HG03439 (cell line): Measurements from ENCODE around the gene CLEC11A.
"Not testable (repeated sequence)": the region's sequence is repeated elsewhere in the genome, so short reads cannot be mapped to it uniquely, and the experiment has no call there.

Experiments
- ATAC-seq: cut with Tn5 transposase; IDR thresholded peaks from one replicate; pipeline ENCODE4 v1.9.1; 2021; ENCODE audit warnings: mild to moderate bottlenecking, moderate library complexity; ENCODE audit not compliant: unreplicated experiment

Gene CLEC11A

GRCh38 chr19:50753879-50754278 is 30.7 kb downstream of the CLEC11A start:
- ATAC-seq: no peak

GRCh38 chr19:50756244-50756643 is 33.1 kb downstream of the CLEC11A start:
- ATAC-seq: not testable (repeated sequence)

DNA sequence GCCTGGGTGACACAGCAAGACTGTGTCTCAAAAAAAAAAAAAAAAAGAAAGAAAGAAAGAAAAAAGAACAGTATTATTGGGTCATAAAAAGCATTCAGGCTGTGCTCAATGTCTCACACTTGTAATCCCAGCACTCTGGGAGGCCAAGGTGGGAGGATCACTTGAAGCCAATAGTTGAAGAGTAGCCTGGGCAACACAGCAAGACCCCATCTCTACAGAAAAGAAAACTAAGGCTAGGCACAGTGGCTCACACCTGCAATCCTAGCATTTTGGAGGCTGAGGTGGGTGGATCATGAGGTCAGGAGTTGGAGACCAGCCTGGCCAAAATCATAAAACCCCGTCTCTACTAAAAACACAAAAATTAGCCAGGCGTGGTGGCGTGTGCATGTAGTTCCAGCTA is 34.5 kb downstream of the CLEC11A start:
- ATAC-seq: not testable (repeated sequence)

GRCh38 chr19:50759076-50759475 is 35.9 kb downstream of the CLEC11A start:
- ATAC-seq: not testable (repeated sequence)

DNA sequence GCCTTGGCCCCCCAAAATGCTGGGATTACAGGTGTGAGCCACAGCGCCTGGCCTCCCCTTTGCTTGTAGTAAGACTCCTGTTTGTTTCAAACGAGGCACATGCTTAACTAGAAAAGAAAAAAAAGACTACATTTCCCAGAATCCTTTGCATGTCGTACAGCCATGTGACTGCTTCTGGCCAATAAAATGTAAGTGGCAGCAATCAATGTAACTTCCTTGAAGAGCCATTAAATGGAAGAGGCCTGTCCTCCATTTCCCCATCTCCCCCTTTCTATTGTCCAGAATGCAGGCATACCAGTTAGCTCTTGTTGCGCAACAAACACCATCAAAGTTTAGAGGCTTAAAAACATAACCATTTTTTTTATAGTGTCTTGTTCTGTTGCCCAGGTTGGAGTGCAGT is 36.7 kb downstream of the CLEC11A start:
- no peak for ATAC-seq

DNA sequence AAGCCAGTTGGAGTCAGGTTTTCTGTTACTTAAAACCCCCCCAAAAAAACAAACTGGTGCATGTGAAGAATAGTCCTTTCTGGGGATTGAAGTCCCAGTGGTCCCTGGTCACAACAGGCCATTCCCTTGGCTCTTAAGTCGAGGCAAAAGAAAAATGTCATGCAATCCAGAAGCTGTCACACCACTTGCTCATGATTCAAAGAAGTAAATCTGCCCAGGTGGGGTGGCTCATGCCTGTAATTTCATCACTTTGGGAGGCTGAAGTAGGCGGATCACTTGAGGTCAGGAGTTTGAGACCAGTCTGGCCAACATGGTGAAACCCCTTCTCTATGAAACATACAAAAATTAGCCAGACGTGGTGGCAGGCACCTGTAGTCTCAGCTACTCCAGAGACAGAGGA is 38.3 kb downstream of the CLEC11A start:
- not testable (repeated sequence) for ATAC-seq

- not testable (repeated sequence) for ATAC-seq
Measured at GRCh38 chr19:50763521-50763920, 40.4 kb downstream of the CLEC11A start.

- no peak for ATAC-seq
Measured at GRCh38 chr19:50764409-50764808, 41.2 kb downstream of the CLEC11A start.

- ATAC-seq: not testable (repeated sequence)
Measured at GRCh38 chr19:50766746-50767145, 43.6 kb downstream of the CLEC11A start.

GRCh38 chr19:50767263-50767662 is 44.1 kb downstream of the CLEC11A start:
- not testable (repeated sequence) for ATAC-seq

- ATAC-seq: no peak
Measured at GRCh38 chr19:50768277-50768676, 45.1 kb downstream of the CLEC11A start.

GRCh38 chr19:50770164-50770563 is 47.0 kb downstream of the CLEC11A start, which contains the start of gene GPR32:
GPR32 (plus strand) TSS chr19:50770464; CDS start chr19:50770601, 137 bp downstream.
- not testable (repeated sequence) for ATAC-seq

GRCh38 chr19:50770888-50771287 is 47.7 kb downstream of the CLEC11A start:
- no peak for ATAC-seq

DNA sequence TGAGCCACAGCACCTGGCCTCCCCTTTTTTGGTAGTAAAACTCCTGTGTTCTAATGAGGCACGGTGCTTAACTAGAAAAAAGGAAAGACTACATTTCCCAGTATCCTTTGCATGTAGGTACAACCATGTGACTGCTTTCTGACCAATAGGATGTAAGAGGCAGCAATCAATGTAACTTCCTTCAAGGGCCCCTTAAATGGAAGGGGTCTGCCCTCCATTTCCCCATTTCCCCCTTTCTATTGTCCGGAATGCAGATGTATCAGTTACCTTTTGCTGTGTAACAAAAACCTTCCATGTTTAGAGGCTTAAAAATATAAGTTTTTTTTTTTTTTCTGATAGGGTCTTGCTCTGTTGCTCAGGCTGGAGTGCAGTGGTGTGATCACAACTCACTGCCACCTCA is 49.3 kb downstream of the CLEC11A start:
- no peak for ATAC-seq

GRCh38 chr19:50772912-50773311 is 49.7 kb downstream of the CLEC11A start:
- ATAC-seq: not testable (repeated sequence)

- not testable (repeated sequence) for ATAC-seq
Measured at GRCh38 chr19:50773454-50773853, 50.3 kb downstream of the CLEC11A start.
